ENCODE measurements around the gene AREL1.

DNA sequence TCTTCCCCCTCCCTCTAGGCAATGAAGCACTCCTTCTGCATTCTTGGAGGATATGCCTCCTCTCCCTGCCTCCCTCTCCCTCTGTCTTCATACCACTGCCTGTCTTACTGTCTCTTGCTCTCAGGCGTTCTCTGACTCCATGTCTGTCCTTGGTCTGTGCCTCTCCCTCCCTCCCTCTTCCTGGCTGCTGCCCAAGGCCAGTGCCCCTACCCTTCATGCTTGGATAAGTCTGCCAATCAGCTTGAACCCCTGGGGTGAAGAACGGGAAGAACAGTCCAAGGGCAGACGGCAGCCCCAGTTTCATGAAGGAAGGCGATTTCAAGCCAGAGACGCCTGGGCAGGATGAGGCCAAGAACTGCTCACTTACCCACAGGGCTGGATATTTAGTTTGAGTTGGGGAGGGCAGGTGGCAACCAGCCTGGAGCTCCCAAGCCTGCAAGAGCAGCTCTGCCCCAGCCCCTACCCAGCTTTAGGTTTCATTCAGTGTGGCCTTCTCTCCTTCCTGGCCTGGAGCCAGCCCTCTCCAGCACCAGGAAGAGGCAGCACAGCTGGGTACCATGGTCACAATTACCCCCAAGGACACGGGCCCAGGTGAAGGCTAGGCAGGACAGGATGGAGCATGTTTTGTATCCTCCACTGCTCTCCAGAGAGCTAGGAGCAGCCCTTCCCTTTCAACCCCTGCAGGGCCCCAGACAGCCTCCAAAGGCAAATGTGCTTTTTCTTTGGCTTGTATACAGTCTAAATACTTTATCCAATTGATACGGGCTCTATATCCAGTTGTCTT lies 65.0 kb downstream of the AREL1 start:
- TF ChIP-seq, protein P1, sequence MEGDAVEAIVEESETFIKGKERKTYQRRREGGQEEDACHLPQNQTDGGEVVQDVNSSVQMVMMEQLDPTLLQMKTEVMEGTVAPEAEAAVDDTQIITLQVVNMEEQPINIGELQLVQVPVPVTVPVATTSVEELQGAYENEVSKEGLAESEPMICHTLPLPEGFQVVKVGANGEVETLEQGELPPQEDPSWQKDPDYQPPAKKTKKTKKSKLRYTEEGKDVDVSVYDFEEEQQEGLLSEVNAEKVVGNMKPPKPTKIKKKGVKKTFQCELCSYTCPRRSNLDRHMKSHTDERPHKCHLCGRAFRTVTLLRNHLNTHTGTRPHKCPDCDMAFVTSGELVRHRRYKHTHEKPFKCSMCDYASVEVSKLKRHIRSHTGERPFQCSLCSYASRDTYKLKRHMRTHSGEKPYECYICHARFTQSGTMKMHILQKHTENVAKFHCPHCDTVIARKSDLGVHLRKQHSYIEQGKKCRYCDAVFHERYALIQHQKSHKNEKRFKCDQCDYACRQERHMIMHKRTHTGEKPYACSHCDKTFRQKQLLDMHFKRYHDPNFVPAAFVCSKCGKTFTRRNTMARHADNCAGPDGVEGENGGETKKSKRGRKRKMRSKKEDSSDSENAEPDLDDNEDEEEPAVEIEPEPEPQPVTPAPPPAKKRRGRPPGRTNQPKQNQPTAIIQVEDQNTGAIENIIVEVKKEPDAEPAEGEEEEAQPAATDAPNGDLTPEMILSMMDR (IDR thresholded peaks at IDR 0.05), result no peak
- TF ChIP-seq POLR2A (IDR thresholded peaks at IDR 0.05), result no peak

All from Peyer's patch (tissue), 4 donors.